Mesendoderm (in vitro differentiated cells): ENCODE results near the gene HBEGF.

ENCODE experiments used
- DNase-seq: peaks from one replicate; pipeline ENCODE4 v3.0.0; 2013
- H2AK5ac ChIP-seq: 2 replicates; pipeline ENCODE4 v1.6.1; 2013; ENCODE audit warnings: low read length, inconsistent platforms
- H2BK120ac ChIP-seq: 2 replicates; pipeline ENCODE4 v1.6.1; 2013; ENCODE audit warnings: low read depth, mild to moderate bottlenecking, low read length, moderate library complexity, mixed read lengths
- H2BK15ac ChIP-seq: replicated peaks from 2 replicates; pipeline ENCODE4 v1.6.1; 2013; ENCODE audit warnings: low read depth, mild to moderate bottlenecking, moderate library complexity
- H2BK5ac ChIP-seq: 2 replicates; pipeline ENCODE4 v1.6.1; 2013; ENCODE audit warnings: low read length, inconsistent platforms
- H3K18ac ChIP-seq: 2 replicates; pipeline ENCODE4 v1.6.1; 2013; ENCODE audit warnings: mild to moderate bottlenecking, low read length, mixed read lengths
- H3K23ac ChIP-seq: one replicate; pipeline ENCODE4 v1.6.1; 2013; ENCODE audit warnings: low read length
- H3K27ac ChIP-seq: 2 replicates; pipeline ENCODE4 v1.5.1; 2013; ENCODE audit warnings: low read depth, mild to moderate bottlenecking, inconsistent platforms, low read length, moderate library complexity
- H3K27me3 ChIP-seq: 2 replicates; pipeline ENCODE4 v1.6.1; 2013; ENCODE audit warnings: low read length, control low read depth, mild to moderate bottlenecking, inconsistent platforms; ENCODE audit not compliant: insufficient read depth, poor library complexity
- H3K36me3 ChIP-seq: 2 replicates; pipeline ENCODE4 v1.6.1; 2013; ENCODE audit warnings: low read length, inconsistent platforms; ENCODE audit not compliant: control insufficient read depth, insufficient read depth
- H3K4ac ChIP-seq: one replicate; pipeline ENCODE4 v1.6.1; 2013; ENCODE audit warnings: low read depth, mild to moderate bottlenecking, low read length, moderate library complexity
- H3K4me1 ChIP-seq: 2 replicates; pipeline ENCODE4 v1.6.1; 2013; ENCODE audit warnings: low read depth, low read length, inconsistent platforms; ENCODE audit not compliant: control insufficient read depth
- H3K4me2 ChIP-seq: 2 replicates; pipeline ENCODE4 v1.6.1; 2013; ENCODE audit warnings: low read length
- H3K4me3 ChIP-seq: 2 replicates; pipeline ENCODE4 v1.5.1; 2013; ENCODE audit warnings: mild to moderate bottlenecking, low read length
- H3K56ac ChIP-seq: one replicate; pipeline ENCODE4 v1.6.1; 2013; ENCODE audit warnings: low read length
- H3K79me1 ChIP-seq: 2 replicates; pipeline ENCODE4 v1.6.1; 2013; ENCODE audit warnings: low read length, inconsistent platforms
- H3K79me2 ChIP-seq: 2 replicates; pipeline ENCODE4 v1.6.1; 2013; ENCODE audit warnings: mild to moderate bottlenecking, low read length; ENCODE audit not compliant: control insufficient read depth, insufficient read depth
- H3K9ac ChIP-seq: 2 replicates; pipeline ENCODE4 v1.6.1; 2013; ENCODE audit warnings: low read length, inconsistent platforms
- H4K5ac ChIP-seq: one replicate; pipeline ENCODE4 v1.6.1; 2013; ENCODE audit warnings: low read length
- H4K8ac ChIP-seq: one replicate; pipeline ENCODE4 v1.6.1; 2013; ENCODE audit warnings: low read depth, mild to moderate bottlenecking, control low read depth, low read length, moderate library complexity
- WGBS: extraction: QIAGEN DNeasy Blood & Tissue Kit; methylation state at CpG from one replicate; pipeline ENCODE4 v1.1.7; 2013; ENCODE audit warnings: low lambda C conversion rate, missing lambda C conversion rate; ENCODE audit not compliant: insufficient coverage; ENCODE audit errors: extremely low coverage; 5-methylcytosine and 5-hydroxymethylcytosine counted together

The HBEGF gene

GRCh38 chr5:140363631-140364471, 17.4 kb upstream of the HBEGF start:
- H3K4me3 ChIP-seq = no peak overlapping the region
- no peaks in the 10 kb centered on the region for H3K27me3 ChIP-seq
- no peak overlapping the region for H3K18ac ChIP-seq
- peak overlapping the region; percentile 72 for H3K9ac ChIP-seq
- no peak overlapping the region for H4K8ac ChIP-seq
- no peak overlapping the region for H3K23ac ChIP-seq
- no peak for DNase-seq
- no peak overlapping the region for H2BK120ac ChIP-seq
- no peak overlapping the region for H3K4ac ChIP-seq
- H4K5ac ChIP-seq = no peak overlapping the region
- H3K27ac ChIP-seq = no peak overlapping the region
- no peaks in the 10 kb centered on the region for H3K79me1 ChIP-seq
- H3K36me3 ChIP-seq = no peaks in the 10 kb centered on the region
- H3K4me1 ChIP-seq = no peaks in the 10 kb centered on the region
- no peak overlapping the region for H2BK5ac ChIP-seq
- H2BK15ac ChIP-seq = no peak overlapping the region
- H2AK5ac ChIP-seq = no peak overlapping the region
- no peaks in the 10 kb centered on the region for H3K79me2 ChIP-seq
- peak overlapping the region; percentile 94 for H3K56ac ChIP-seq
- WGBS = no CpG with 5 or more reads among the region's 20 CpGs
- H3K4me2 ChIP-seq = peak overlapping the region; percentile 97

GRCh38 chr5:140362875-140363630, 16.6 kb upstream of the HBEGF start:
- Histone ChIP-seq H3K79me1 (no peaks in the 10 kb centered on the region), H2BK120ac (no peak overlapping the region), H4K5ac (no peak overlapping the region), H2BK15ac (no peak overlapping the region), H4K8ac (no peak overlapping the region), H3K4me3 (peak overlapping the region; percentile 25), H3K23ac (no peak overlapping the region), H3K4ac (no peak overlapping the region), H3K18ac (no peak overlapping the region), H2AK5ac (no peak overlapping the region), H2BK5ac (no peak overlapping the region), H3K56ac (peak overlapping the region; percentile 94), H3K4me1 (no peaks in the 10 kb centered on the region), H3K79me2 (no peaks in the 10 kb centered on the region), H3K9ac (peak overlapping the region; percentile 72), H3K27me3 (no peaks in the 10 kb centered on the region), H3K4me2 (peak overlapping the region; percentile 97), H3K36me3 (no peaks in the 10 kb centered on the region), H3K27ac (no peak overlapping the region)
- DNase-seq = peak; percentile 90
- WGBS = no CpG with 5 or more reads among the region's 29 CpGs

- Histone ChIP-seq H2AK5ac (no peak overlapping the region), H4K8ac (no peak overlapping the region), H3K4me1 (no peaks in the 10 kb centered on the region), H2BK15ac (no peak overlapping the region), H2BK5ac (no peak overlapping the region), H3K4me3 (no peak overlapping the region), H4K5ac (no peak overlapping the region), H2BK120ac (no peak overlapping the region), H3K79me1 (no peaks in the 10 kb centered on the region), H3K4me2 (no peak overlapping the region), H3K27ac (no peak overlapping the region), H3K36me3 (no peaks in the 10 kb centered on the region), H3K9ac (no peak overlapping the region), H3K27me3 (no peaks in the 10 kb centered on the region), H3K23ac (no peak overlapping the region), H3K4ac (no peak overlapping the region), H3K79me2 (no peaks in the 10 kb centered on the region), H3K18ac (no peak overlapping the region), H3K56ac (no peak overlapping the region)
- no peak for DNase-seq
- WGBS = no CpG with 5 or more reads among the region's 8 CpGs
These were observed 15.9 kb upstream of the HBEGF start for GRCh38 chr5:140362311-140362710.

- whole genome bisulfite sequencing = no CpG with 5 or more reads among the region's 2 CpGs
- Histone ChIP-seq H3K4me2 (no peak overlapping the region), H4K5ac (no peak overlapping the region), H3K79me1 (no peaks in the 10 kb centered on the region), H3K23ac (no peak overlapping the region), H3K4me3 (no peak overlapping the region), H2AK5ac (no peak overlapping the region), H2BK15ac (no peak overlapping the region), H3K56ac (no peak overlapping the region), H3K27me3 (no peaks in the 10 kb centered on the region), H2BK120ac (no peak overlapping the region), H3K4ac (no peak overlapping the region), H2BK5ac (no peak overlapping the region), H3K36me3 (no peaks in the 10 kb centered on the region), H3K27ac (no peak overlapping the region), H3K18ac (no peak overlapping the region), H4K8ac (no peak overlapping the region), H3K9ac (no peak overlapping the region), H3K4me1 (no peaks in the 10 kb centered on the region), H3K79me2 (no peaks in the 10 kb centered on the region)
- no peak for DNase-seq
These were observed 15.5 kb upstream of the HBEGF start for GRCh38 chr5:140361901-140362300.

GRCh38 chr5:140360681-140361479, 14.5 kb upstream of the HBEGF start:
- no peaks in the 10 kb centered on the region for H3K79me2 ChIP-seq
- H4K5ac ChIP-seq = no peak overlapping the region
- DNase-seq = no peak
- no peak overlapping the region for H3K56ac ChIP-seq
- WGBS = no CpG with 5 or more reads among the region's 7 CpGs
- H2AK5ac ChIP-seq = no peak overlapping the region
- H3K4me1 ChIP-seq = no peaks in the 10 kb centered on the region
- no peaks in the 10 kb centered on the region for H3K36me3 ChIP-seq
- H3K18ac ChIP-seq = no peak overlapping the region
- H3K79me1 ChIP-seq = no peaks in the 10 kb centered on the region
- H2BK5ac ChIP-seq = no peak overlapping the region
- H2BK15ac ChIP-seq = no peak overlapping the region
- no peak overlapping the region for H3K4me3 ChIP-seq
- no peaks in the 10 kb centered on the region for H3K27me3 ChIP-seq
- no peak overlapping the region for H4K8ac ChIP-seq
- H3K4me2 ChIP-seq = no peak overlapping the region
- no peak overlapping the region for H2BK120ac ChIP-seq
- H3K9ac ChIP-seq = no peak overlapping the region
- H3K27ac ChIP-seq = no peak overlapping the region
- no peak overlapping the region for H3K4ac ChIP-seq
- H3K23ac ChIP-seq = no peak overlapping the region
